LNCAP (cell line): ENCODE results near the gene DLGAP3.

Experiments used
- CTCF ChIP-seq: fragments of 450-650 bp; IDR thresholded peaks from 2 replicates; pipeline ENCODE4 v1.5.1; 2017; ENCODE audit warnings: mild to moderate bottlenecking

Gene DLGAP3

DNA sequence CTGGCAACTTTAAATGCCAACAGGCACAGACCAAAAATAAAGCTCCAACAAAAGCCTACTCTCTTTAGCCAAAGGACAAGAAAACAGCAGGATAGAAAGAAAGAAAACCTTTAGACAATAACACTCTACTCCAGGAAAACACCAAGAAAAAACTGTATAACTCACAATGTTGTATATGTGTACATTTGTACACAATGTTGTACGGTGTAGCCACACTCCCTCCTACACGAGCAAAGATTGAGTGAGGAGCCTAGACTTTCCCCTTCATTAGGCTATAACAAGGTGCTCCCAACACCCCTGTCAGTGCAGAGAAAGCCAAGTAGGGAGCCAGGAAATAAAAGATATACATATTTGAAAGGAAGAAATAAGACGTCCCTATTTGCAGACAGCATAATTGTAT, 112.7 kb downstream of the DLGAP3 start:
- TF ChIP-seq CTCF = no peak

DNA sequence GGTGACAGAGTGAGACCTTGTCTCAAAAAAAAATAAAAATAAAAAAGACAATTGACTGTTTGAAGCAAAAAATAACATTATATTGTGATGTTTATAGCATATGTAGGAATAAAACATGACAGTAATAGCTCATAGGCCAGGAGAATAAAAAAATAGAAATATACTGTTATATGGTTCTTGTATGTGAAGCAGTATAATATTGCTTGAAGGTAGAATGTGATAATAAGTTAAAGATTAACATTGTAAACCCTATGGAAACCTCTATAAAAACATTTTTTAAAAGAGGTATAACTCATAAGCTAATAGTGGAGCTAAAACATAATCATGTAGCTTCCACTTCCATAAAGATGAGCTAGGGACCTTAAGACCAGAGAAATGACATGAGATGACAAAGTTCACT, 113.1 kb downstream of the DLGAP3 start:
- TF ChIP-seq CTCF = no peak
